IPS DF 4.7 (cell line): ENCODE measurements around the gene MAP2K6.

Experiments
- DNase-seq: peaks from one replicate; pipeline ENCODE4 v3.0.0-alpha.2; 2013; ENCODE audit warnings: low spot score; ENCODE audit errors: extremely low read depth

Gene MAP2K6

DNA sequence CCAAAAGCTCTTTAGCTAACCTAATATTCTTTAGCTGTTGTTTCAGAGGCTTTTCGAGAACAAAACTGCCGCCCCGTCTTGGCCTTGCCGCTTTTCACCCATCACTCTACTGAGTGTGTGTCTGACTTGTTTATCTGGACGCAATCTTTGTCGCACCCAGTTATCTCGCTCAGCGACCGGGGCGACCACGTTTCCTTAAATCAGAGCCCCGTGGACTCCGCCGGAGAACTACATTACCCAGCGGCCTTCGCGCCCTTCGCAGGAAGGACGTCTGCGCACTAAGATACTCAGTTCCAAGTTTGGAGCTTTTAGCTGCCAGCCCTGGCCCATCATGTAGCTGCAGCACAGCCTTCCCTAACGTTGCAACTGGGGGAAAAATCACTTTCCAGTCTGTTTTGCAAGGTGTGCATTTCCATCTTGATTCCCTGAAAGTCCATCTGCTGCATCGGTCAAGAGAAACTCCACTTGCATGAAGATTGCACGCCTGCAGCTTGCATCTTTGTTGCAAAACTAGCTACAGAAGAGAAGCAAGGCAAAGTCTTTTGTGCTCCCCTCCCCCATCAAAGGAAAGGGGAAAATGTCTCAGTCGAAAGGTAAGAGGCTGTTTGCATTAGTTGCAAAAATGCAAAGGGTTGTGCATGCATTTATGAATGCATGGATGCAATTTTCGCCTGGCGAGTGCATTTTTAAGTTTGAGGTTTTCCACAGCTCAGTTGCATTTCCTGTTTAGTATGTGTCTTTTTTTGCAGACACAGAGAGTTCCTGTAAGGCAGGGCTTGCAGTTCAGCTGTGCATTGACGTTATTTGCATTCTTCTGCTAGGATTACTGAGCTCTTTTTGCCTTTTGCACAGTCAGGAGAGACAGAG, at the start of gene MAP2K6:
TSS of gene MAP2K6 (plus strand) at position 290 of the 867 bp plus-strand sequence. CDS start at position 578, 288 bp downstream.
- peak; percentile 68 for DNase-seq

DNA sequence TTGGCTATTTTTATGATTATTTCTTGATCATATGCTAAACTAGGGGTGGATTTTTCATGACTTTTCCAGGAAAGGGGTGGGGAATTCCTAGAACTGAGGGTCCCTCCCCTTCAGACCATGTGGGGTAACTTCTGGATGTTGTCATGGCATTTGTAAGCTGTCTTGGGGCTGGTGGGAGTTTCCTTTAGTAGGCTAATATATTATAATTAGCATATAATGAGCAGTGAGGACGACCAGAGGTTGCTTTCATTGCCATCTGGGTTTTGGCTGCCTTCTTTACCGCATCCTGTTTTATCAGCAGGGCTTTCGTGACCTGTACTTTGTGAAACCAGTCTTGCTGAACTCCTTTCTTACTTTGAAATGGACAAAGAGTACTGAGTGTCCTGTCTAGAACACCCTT, 47.2 kb upstream of the MAP2K6 start:
- DNase-seq, result no peak

DNA sequence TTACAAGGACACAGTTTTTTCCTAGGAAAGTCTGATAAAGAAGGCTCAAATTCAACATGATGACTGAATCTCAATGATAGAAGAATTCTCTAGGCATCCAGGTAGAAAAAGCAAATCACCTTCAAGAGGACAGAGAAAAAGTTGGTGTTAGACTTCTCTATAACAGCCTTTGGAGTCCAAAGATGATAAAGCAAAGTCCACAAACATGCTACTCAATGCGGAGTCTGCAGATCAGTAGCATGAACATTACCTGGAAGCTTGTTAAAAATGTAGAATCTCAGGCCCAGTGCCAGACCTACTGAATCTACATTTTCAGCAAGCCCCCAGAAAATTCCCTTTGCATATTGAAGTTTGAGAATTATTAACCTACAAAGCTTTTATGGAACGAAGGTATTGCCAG, 41.4 kb upstream of the MAP2K6 start:
- no peak for DNase-seq

DNA sequence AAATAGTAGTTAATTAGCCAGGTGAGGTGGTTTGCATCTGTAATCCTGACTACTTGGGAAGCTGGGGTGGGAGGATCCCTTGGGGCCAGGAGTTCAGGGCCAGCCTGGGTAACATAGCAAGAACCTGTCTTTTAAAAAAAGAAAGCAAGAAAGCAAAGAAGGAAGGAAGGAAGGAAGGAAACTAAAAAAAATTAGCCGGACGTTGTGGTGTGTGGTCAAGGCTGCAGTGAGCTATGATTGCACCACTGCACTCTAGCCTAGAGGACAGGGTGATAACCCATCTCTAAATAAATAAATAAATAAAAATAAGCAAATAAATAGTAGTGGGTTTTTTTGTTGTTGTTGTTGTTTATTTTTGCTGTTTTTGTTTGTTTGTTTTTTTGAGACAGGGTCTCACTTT, 39.3 kb upstream of the MAP2K6 start:
- DNase-seq, result no peak

DNA sequence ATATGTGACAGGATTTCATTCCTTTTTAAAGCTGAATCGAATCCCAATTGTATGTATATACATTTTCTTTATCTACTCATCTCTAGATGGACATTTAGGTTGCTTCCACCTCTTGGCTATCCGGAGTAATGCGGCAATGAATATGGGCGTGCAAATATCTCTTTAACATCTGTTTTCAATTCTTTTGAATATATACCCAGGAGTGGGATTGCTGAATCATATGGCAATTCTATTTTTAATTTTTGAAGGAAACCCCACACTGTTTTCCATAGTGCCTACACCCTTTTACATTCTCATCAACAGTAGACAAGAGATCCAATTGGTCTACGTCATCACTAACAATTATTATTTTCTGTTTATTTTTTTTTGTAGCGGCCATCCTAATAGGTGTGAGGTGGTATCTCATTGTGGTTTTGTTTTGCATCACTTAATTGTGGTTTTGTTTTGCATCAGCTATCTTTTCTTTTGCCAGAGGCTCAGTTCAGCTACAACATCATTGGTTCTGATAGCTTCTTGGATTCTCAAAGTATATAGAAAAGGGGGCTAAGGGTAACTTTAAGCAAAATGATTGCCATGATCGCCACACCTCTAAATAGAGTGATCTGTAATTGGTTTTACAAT, 25.6 kb upstream of the MAP2K6 start:
- DNase-seq, result no peak

DNA sequence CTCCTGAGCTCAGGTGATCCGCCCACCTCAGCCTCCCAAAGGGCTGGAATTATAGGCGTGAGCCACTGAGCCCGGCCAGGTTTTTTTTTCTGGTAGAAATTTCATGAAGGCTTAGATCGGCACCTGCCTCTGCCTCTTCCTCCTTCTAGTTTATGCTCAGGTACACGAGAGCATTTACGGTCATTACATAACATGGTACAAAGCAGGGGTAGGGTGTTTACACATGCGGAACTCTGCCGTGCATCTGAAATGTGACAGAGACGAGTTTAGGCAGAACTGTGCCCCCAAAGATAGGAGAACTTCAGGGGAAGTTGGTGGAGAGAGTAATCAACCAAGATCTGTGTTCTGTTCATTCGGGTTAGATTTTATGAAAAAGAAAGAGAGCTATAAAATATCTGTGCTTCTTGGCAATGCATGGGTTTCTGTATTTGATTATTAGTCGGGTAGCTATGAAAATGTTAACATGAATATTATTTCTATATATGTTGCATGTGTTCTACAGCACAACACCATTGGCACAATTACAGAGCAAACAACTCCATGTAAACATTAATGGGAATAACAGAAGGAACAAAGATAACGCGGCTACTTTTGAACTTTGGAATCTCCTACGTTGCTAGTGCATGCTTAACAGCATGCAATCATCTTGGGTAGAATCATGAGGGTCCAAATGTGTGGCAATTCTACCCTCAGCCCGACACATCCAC, 23.5 kb upstream of the MAP2K6 start:
- no peak for DNase-seq

DNA sequence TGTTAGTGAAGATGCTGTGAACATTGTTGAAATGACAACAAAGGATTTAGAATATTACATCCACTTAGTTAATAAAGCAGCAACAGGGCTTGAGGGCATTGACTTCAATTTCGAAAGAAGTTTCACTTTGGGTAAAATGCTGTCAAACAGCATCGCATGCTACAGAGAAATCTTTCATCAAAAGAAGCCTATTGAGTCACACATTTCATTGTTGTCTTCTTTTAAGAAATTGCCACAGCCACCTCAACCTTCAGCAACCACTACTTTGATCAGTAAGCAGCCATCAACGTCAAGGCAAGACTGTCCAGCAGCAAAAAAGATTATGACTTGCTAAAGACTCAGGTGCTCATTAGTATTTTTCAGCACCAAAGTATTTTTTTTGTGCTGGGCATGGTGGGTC, 13.2 kb upstream of the MAP2K6 start:
- DNase-seq, result no peak

DNA sequence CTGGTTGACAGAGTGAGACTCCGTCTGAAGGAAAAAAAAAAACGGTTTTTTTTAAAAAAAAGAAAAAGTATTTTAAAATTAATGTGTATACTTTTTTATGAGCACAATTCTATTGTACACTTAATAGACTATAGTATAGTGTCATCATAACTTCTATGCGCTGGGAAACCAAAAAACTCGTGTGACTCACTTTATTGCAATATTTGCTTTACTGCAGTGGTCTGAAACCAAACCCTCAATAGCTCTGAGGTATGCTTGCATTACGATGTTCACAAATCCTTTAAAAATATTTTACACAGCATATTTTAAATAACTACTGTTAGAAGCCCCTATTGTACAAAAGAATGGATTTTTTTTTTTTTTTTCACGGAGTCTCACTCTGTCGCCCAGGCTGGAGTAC, 12.4 kb upstream of the MAP2K6 start:
- no peak for DNase-seq

DNA sequence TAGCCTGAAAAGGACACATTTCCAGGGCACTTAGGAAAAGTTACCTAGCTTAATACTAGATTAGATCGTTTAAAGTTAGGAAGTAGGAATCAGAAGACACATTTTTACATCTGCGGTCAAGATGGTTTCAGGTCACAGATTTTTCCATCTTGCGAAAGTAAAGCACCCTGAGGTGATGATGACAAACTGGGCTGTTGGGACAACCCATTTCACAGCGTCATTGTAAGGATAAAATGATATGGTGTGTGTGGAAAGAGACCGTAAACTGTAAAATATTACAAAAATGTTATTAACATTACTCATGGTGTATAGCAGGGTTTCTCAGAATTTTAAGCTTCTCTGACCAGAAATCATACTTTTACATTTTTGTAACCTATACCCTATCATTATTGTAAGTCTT, 10.1 kb upstream of the MAP2K6 start:
- DNase-seq, result no peak

DNA sequence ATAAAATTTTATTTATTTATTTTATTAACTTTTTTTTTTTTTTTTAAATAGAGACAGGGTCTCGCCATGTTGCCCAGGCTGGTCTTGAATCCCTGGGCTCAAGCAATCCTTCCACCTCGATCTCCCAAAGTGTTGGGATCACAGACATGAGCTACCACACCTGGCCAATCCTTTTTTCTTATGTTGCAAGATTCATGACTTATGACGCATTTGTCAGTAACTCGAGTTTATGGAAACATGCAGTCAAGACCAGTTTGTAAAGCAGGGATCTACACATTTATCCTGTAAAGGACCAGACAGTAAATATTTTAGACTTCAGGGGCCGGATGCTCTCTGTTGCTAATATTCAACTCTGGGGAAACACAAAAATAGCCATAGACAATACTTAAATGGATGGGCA, 9.4 kb upstream of the MAP2K6 start:
- DNase-seq, result no peak

DNA sequence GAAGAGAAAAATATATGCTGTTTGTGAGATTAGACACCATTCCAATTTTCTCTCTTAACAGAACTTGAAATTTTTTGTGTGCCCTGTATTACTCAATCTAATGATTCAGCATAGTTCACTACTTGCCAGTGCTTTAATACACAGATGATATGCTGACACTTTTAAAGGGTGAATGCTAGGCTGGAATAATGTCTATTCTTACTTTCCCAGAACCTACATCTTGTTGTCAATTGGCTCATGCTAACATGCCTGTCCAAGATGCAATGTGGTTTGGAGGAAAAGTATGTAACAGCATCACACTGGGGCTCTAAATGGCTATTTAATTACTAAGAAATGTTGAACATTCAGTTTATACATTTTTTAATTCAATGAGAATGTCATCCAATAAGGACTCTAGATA, 7.6 kb upstream of the MAP2K6 start:
- no peak for DNase-seq

DNA sequence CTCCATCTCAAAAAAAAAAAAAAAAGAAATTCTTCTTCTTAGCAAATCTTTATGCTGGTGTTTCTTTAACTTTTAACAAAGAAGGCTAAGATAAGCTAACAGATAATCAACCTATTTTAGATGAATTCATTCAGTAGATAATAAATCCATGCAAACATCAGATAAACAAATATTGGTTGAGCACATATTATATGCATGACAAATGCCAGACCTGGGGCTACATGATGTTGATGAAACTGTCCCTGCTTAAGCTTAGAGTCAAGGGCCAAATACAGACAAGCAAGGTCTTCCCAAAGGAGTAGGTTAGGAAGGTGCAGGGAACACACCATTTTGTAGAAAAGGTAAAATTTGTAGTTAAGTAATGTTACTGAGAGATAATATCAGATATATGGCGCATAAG, 6.7 kb upstream of the MAP2K6 start:
- no peak for DNase-seq

DNA sequence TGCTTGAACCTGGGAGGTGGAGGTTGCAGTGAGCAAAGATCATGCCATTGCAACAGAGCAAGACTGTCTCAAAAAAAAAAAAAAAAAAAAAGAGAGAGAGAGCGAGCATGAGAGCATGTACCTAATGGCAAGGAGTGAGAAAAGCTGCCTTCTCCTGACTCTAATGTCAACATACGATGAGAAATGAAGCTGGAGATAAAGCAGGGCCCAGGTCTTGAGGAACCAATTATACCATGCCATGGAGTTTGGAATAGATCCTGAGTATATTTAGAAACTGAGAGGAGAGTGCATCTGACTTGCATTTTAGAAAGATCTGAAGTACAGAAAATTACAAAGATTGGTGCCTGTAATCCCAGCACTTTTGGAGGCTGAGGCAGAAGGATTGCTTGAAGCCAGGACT, 3.8 kb upstream of the MAP2K6 start:
- no peak for DNase-seq

DNA sequence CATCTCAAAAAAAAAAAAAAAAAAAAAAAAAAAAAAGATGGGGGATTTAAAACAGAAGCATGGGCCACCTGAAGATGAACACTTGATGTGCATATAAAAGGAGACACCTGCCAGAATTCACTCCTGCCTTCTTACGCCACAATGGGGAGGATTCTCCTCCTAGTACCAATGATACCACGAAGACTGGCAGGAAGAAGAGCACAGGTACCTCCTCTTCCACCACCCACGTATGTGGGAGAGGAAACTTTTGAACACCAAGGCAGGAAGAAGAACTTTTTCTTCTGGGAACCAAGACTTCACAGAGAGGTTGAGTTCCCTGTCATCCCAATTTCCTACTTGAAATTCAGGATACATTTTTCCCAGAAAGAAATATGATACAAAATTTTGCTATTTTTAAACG, 2.7 kb upstream of the MAP2K6 start:
- DNase-seq, result no peak

DNA sequence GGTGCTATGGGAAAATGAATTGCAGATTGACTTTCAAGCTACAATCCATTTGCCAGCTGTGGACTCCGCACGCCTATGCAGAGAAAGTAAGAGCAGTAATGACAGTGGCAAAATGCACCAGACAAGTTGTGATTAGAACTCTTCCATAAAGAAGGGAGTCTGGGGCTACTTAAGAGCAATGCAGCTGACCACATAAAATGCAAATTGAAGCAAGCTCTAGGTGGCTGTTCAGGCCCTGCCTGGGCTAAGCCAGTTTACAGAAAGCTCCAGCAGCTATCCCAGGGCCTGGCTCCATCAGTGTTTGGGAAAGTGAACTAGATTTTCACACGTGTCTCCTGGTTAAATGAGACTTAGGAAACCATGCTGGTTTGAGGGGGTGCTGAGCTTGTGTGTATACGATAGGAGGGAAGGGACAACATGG, 2.2 kb upstream of the MAP2K6 start:
- no peak for DNase-seq

DNA sequence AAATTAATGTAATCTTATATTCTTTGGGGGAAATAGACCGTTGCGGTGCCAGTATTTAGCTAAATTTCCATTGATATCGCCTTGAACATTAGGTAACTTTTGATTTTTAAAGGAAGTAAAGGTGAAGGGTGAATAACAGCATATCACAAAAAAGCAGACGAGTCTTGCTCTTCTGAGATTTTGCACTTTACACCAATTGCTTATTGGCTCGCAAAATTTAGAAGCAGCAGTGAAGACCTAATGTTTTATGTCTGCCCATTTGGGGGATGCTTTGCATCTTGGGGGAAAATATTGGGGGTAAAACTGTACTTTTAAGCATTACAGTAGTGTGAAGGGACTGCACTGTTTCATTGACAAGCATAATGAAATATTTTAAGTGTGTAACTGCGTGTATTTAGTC, 934 bp downstream of the MAP2K6 start:
- DNase-seq, result no peak

DNA sequence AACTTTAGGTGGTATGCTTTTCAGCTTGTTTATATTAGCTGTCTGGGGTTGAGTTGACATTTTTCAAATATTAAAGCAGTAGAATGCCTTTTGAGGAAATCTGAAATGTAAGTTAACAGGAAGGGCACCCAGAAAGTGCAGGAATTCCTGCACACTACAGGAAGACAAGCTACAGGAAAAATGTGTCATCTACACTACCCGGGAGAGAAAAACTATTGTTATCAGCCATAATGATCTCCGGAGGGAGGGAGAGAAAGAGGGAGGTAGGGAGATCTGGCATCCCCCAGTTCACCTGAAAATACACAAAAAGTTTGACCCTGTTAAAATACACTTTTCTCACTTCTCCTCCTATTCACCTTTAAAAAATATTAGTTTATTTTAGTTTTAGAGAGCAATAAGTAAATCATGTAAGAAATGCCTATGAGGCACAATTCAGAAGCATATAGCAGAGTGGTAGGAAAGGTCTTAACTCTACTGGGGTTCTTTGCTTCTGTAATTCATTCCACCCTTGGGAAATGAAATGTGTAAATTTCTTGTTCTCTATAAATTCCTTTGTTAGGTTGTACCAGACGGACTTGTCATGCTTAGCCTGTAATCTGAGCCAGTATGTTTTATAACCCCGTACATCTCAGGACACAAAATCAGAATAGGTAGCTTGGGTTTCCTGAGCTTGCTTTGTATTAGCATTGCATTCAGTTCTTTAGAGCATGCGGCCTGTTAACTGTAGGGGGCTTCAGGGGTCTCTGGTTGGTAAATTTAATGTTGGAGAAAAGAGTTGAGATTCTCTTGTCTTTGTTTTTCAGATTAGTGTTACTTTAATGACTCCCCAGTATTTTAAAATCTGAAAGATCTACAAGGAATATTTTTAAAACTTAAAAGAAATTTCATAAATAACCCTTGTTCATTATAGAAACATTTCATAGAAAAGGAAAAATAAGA, 3.3 kb downstream of the MAP2K6 start:
- DNase-seq, result no peak

DNA sequence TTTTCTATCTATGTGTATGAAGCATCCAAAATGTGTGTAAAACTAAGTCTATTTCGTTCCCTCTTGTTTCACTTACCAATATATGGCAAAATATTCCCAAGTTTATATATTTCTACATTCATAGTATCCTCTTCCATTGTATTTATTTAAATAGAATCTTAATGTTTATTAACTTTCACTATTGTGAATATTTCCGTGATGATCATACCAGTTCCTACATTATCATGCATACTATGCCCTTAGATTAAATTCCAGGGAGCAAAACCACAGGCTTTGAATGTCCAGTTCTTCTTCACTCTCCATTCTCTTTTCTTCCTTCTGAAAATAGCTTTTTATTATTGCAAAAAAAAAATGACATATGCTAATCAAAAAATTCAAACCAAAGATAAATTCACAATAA, 4.0 kb downstream of the MAP2K6 start:
- no peak for DNase-seq

DNA sequence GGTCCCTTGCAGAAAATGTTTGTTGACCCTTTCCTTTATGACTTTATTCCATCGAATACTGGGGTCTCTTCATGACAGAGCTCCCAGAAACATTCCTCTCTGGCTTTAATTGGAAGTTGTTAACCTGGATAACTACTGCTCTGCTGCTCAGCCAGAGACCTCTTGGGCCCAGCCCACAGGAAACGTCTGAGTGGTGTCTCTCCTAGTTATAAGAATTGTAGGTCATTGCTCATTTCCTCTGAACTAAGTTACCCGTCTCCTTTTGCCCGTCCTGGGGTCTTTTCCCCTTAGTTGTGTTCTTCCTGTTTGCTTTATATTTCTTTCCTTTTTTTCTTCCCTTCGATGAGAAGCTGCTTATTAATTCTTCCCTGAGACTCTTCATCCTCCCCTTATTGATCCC, 9.0 kb downstream of the MAP2K6 start:
- DNase-seq, result no peak

DNA sequence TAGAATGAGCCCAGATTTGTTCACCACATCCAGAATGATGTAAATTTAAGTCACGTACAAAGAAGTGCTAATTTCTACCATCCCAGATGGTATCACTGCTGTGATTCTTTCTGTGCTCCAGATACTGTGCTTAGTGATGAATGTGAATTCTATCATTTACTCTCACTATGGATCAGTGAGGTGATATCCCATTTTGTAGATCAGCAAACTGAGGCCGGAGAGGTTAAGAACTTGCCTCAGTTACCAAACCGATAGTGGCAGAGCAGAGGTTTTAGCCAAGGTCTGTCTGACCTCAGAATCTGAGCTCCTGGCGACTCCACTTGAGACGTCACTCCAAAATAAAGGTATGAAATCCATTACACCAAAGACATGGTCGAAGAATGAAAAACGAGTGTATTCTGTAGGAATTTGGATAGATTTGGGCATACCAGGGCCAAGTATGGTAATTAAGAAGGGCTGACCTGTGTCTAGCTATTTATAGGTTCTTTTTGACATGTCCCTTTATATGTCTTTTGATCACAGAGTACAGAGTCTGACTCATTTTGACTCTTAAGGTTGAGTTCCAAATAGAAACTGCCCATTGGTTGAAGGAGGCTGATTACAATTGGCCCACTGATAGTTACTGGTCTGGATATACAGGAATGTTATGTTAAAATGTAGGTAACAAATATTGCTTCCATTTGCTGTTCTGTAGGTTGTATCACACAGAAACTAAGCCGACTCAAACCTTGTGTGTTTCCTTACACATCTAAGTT, 10.0 kb downstream of the MAP2K6 start:
- DNase-seq, result no peak

DNA sequence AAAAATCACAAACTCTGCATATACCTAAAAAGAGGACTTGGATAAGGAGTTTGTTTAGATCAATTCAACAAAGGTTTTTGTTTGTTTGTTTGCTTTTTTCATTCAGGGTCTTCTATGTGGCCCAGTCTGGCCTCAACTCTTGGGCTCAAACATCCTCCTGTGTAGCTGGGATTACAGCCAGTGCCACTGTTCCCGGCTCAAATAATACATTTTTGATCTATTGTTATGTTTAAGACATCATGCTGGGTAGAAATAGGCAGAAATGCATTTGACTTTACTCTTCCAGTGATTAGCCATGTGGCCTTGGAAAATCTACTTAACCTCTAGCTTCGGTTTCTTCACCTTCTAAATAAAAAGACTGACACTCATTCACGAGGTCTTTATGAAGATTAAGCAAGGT, 11.5 kb downstream of the MAP2K6 start:
- no peak for DNase-seq
